HEK293T (cell line): ENCODE data around the gene TRMU.

ENCODE experiments used
- CTCF ChIA-PET: fragments of 350-600 bp; formaldehyde crosslinking; extraction: SDS; loops from one replicate; lab custom pipeline; 2021; ENCODE audit warnings: antibody characterized with exemption, inconsistent platforms; lab: Yijun Ruan, JAX
- POLR2A ChIA-PET: fragments of 350-600 bp; formaldehyde crosslinking; extraction: SDS; loops from one replicate; lab custom pipeline; 2020; ENCODE audit warnings: antibody characterized with exemption, inconsistent platforms; lab: Yijun Ruan, JAX
- DNase-seq: peaks from one replicate; pipeline ENCODE4 v3.0.0; 2012; ENCODE audit warnings: mixed read lengths; ENCODE audit errors: extremely low spot score
- ARNT ChIP-seq: fragments of 450-650 bp; IDR thresholded peaks from 2 replicates; pipeline ENCODE4 v1.6.1; 2017; ENCODE audit warnings: mild to moderate bottlenecking
- BHLHE40 ChIP-seq: fragments of 450-650 bp; IDR thresholded peaks from 2 replicates; pipeline ENCODE4 v1.6.1; 2016; ENCODE audit warnings: mild to moderate bottlenecking, moderate library complexity, borderline replicate concordance
- CTBP1 ChIP-seq: fragments of 450-650 bp; IDR thresholded peaks from 2 replicates; pipeline ENCODE4 v1.6.1; 2016; ENCODE audit warnings: borderline replicate concordance
- ELF4 ChIP-seq: fragments of 450-650 bp; IDR thresholded peaks from 2 replicates; pipeline ENCODE4 v1.6.1; 2017; ENCODE audit warnings: antibody characterized with exemption
- FOXA1 ChIP-seq: fragments of 450-650 bp; IDR thresholded peaks from 2 replicates; pipeline ENCODE4 v1.6.1; 2016; ENCODE audit warnings: mild to moderate bottlenecking
- FOXK2 ChIP-seq: fragments of 450-650 bp; IDR thresholded peaks from 2 replicates; pipeline ENCODE4 v1.6.1; 2016; ENCODE audit warnings: mild to moderate bottlenecking
- FOXM1 ChIP-seq: fragments of 450-650 bp; IDR thresholded peaks from 2 replicates; pipeline ENCODE4 v1.6.1; 2017; ENCODE audit warnings: mild to moderate bottlenecking, borderline replicate concordance
- HDGF ChIP-seq: fragments of 450-650 bp; IDR thresholded peaks from 2 replicates; pipeline ENCODE4 v1.6.1; 2017; ENCODE audit warnings: antibody characterized with exemption, borderline replicate concordance
- L3MBTL2 ChIP-seq: fragments of 450-650 bp; conservative IDR thresholded peaks from 2 replicates; pipeline ENCODE4 v1.6.1; 2016; ENCODE audit warnings: mild to moderate bottlenecking
- LEF1 ChIP-seq: fragments of 450-650 bp; IDR thresholded peaks from 2 replicates; pipeline ENCODE4 v1.6.1; 2017; ENCODE audit warnings: mild to moderate bottlenecking, borderline replicate concordance
- NFRKB ChIP-seq: fragments of 450-650 bp; IDR thresholded peaks from 2 replicates; pipeline ENCODE4 v1.6.1; 2016; ENCODE audit warnings: mild to moderate bottlenecking, moderate library complexity
- SP1 ChIP-seq: fragments of 450-650 bp; IDR thresholded peaks from 2 replicates; pipeline ENCODE4 v1.6.1; 2017
- SUZ12 ChIP-seq: fragments of 450-650 bp; IDR thresholded peaks from 2 replicates; pipeline ENCODE4 v1.6.1; 2016; ENCODE audit warnings: mild to moderate bottlenecking
- TARDBP ChIP-seq: fragments of 450-650 bp; IDR thresholded peaks from 2 replicates; pipeline ENCODE4 v1.6.1; 2016
- ZNF384 ChIP-seq: fragments of 450-650 bp; IDR thresholded peaks from 2 replicates; pipeline ENCODE4 v1.6.1; 2016
- TF ChIP-seq, protein P1 (sequence below): fragments of 450-650 bp; IDR thresholded peaks from 2 replicates; pipeline ENCODE4 v1.6.1; 2016

TRMU gene

DNA sequence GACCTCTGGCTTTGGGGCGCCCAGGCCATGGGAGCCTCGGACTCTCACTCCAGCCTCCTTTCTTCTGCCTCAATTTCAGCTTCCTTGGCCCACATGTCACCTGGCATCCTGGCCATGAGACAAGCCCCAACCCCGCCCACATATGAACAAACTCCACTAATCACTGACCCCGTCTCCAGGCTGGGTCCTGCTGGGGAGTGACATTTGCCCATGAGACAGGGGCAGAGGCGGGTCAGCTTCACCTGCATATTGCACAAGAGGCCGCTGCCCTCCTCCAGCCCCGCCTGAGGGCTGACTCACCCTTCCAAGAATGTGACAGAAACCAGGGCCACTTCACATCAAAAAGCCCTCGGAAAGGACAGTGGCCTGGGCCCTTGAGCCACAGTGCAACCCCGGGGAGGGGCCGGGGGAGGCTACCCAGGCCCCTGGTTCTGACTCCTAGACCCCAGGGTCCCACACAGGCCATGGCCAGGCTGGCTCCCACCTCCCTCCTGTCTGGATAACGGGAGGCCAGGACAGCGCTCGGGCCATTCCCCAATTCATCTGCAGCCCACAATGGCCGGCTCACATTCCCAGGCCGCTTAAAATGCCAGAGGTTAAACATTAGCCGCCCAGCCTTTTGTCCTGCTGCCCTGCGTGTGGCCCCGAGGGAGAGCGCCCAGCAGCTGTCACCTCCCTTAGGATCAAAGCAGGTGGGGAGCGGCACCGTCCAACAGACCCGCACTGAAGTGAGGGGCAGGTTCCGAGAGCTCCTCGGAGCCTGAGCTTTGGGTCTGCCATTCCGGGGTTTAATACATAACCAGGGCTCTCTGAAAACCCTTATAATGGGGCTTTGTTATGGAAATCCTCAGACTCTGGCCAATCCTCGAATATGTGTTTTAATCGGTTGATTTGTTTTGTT, 42.3 kb downstream of the TRMU start:
- CTCF ChIA-PET, result no interaction called here
- DNase-seq, result no peak

DNA sequence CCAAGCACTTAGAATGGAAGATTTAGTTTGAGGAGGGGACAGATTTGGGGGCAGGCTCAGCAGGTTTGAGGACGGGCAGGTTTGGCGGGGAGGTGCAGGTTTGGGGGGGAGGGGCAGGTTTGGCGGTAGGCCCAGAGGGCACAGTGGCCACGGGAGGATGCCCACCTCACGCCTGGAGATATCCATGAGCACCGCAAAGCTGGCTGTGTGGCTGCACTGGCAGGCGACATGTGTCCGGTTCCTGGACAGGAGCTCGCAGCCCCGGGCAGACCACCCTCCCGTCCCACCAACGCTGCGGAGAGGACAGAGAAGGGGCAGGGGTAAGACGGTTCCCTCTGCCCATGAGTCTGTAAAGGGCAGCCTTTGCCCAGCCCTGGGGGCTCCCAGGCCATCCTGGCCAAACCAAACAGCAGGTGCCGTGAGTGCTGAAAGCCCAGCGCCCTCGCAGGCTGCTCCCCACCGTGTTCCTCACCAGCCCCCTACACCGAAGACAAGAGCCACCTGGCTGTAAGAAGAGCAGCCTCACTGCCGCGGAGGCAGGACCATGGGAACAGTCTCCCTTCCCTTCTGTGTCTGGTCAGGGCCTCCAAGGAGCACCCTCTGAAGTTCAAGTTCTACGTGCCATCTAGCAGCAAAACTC, 43.0 kb downstream of the TRMU start:
- ChIA-PET POLR2A (no interaction called here), CTCF (interaction anchor here (0.7 kb wide), 1 partner anchor 12 kb away, joined by 3 read pairs; no protein-coding TSS in a partner anchor)
- DNase-seq, result no peak

More for the DNA sequence above, 42.3 kb downstream of the TRMU start:
- TF ChIP-seq ARNT, result no peak
- TF ChIP-seq, protein P1, sequence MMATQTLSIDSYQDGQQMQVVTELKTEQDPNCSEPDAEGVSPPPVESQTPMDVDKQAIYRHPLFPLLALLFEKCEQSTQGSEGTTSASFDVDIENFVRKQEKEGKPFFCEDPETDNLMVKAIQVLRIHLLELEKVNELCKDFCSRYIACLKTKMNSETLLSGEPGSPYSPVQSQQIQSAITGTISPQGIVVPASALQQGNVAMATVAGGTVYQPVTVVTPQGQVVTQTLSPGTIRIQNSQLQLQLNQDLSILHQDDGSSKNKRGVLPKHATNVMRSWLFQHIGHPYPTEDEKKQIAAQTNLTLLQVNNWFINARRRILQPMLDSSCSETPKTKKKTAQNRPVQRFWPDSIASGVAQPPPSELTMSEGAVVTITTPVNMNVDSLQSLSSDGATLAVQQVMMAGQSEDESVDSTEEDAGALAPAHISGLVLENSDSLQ, result no peak
- no peak for TF ChIP-seq LEF1
- POLR2A ChIA-PET, result no interaction called here

DNA sequence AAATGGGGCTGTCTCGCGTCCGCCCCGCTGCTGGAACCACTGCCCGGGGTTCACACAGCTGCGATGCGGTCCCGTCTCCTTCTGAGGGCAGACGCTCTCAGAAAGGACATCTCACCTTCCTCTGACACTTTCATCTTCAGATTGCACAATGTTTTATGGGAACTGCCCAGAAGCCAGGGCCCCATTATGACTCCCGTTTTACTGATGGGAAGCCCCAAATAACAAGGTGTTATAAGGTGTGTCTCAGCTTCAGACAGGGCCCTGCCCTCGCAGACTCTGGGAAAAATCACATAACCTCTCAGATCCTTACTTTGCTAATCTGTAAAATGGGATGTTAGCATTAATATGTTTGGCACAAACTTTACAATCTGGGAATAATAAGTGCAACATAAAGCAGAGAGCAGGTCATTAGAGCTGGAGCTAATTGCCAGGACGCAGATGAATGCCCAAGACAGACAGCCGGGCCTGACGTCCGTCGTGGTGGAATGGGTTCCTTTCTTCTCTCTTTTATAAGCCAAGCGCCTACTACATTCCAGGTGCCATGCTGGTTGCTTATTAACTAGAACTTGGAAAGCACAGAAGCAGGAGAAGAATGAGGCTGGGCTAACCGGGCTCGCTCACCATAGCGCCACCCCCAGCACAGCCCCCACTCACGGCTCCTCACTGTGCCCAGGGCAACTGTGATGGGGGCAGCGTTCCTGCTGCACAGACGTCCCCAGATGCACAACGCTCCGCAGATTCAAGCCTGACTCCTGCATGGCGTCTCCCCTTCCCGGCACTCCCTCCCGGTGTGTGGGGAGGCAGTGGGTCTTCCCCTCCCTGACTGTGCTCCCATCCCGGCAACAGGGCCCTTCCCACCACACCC, 43.8 kb downstream of the TRMU start:
- no peak for TF ChIP-seq ZNF384
- DNase-seq, result no peak
- CTCF ChIA-PET, result interaction anchor here (0.7 kb wide), 1 partner anchor 13 kb away, joined by 3 read pairs; no protein-coding TSS in a partner anchor
- POLR2A ChIA-PET, result no interaction called here

More for the DNA sequence above, 43.0 kb downstream of the TRMU start:
- TF ChIP-seq NFRKB, result no peak

DNA sequence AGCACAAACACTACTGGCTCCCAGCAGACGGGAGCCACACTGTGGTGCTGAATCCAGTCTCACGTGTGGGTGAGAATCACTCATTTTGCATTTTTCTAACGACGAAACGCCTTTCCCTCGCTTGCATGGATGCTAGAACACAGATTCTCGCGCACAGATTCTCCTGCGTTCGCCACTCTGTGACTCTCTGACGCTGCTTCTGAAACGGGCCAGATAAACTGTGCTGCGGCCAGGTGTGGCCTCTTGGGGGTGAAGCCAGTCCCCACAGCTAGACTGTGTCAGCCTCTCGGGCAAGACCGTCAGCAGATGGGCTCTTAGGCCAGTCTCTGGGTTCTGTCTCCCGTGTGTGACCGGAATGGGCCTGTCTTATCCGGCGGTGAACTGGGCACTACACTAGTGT, 44.6 kb downstream of the TRMU start:
- TF ChIP-seq FOXM1, result no peak
- no peak for TF ChIP-seq SUZ12
- TF ChIP-seq HDGF, result no peak
- no peak for TF ChIP-seq BHLHE40
- no peak for TF ChIP-seq ELF4
- no peak for TF ChIP-seq FOXA1
- no peak for DNase-seq
- ChIA-PET CTCF (no interaction called here), POLR2A (no interaction called here)

DNA sequence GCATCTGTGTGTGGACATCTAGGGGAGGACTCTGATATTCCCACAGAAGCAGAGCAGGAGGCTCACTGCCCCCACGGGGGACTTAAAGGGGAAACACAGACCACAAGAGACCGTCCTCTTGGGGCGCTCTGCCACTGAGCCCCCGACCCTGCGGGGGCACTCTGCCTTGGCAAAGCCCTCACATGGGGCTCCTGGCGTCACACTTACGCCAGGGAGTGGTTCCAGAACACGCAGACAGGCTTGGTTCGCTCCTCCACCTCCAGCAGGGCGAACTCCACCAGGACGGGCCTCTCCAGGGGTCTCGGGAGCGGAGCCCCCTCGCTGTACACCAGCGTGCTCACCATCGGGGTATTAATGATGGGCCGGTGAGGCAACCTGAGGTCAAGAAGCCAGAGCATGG, 45.1 kb downstream of the TRMU start:
- CTCF ChIA-PET, result no interaction called here
- no peak for DNase-seq
- TF ChIP-seq HDGF (no peak), ARNT (no peak), SUZ12 (no peak), LEF1 (no peak), FOXM1 (no peak), CTBP1 (no peak), BHLHE40 (no peak), TARDBP (no peak), ELF4 (no peak), FOXA1 (no peak), ZNF384 (no peak), L3MBTL2 (no peak), SP1 (no peak), NFRKB (no peak), FOXK2 (no peak)
- TF ChIP-seq, protein P1, result no peak
- POLR2A ChIA-PET, result no interaction called here

DNA sequence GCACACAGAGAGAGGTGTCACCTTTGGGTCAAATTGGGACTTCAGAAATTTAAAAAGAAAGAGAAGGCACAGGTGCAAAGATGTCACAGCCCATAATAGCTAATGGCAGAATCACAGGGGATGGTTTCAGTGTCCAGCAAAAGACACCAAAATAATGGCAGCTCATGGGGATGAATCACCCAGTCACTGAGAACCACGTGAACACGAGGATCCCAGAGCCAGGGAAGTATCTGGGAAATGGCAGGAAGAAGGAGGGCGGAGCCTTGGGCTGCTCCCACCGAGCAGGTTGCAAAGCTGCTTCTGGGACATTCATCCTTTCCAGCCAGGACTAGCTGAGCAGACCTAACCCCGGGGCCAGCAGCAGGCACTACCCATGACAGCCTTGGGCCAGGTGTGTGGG, 45.6 kb downstream of the TRMU start:
- POLR2A ChIA-PET, result no interaction called here

DNA sequence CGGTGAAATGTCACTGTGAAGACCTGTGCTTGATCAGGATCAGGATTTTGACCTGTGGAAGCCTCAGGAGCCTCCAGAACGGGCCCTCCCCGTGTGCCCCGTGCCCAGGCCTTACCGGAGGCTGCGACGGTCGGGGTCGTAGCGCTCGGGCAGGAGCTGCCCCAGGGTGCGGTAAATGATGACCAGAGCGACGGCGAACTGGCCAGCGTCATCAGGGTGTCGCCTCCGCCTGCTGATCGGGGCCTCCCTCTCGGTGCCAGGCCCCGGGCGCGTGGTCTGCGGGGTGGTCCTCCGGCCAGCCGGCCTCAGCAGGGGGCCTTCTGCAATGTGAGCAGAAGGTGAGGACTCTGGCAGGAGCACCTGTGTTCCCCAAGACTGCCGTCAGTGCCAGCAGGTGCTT, 46.2 kb downstream of the TRMU start:
- CTCF ChIA-PET, result no interaction called here
- no peak for TF ChIP-seq ZNF384
- POLR2A ChIA-PET, result no interaction called here
- no peak for DNase-seq

More for the DNA sequence above, 45.6 kb downstream of the TRMU start:
- CTCF ChIA-PET, result no interaction called here
- TF ChIP-seq ZNF384, result no peak
- no peak for TF ChIP-seq FOXK2
- TF ChIP-seq TARDBP, result no peak
- no peak for DNase-seq
